Activated T-cell treated with anti-CD3 and anti-CD28 coated beads, Interleukin-2, amount 50 U/mL, for 24 hours (primary cell): ENCODE data around the gene LCP2.

Experiments used
- DNase-seq: peaks from one replicate; pipeline ENCODE4 v3.0.0-alpha.2; 2020
- H3K27ac Mint-ChIP-seq: 2 replicates; pipeline ENCODE4 v1.8.0; 2020; ENCODE audit warnings: mild to moderate bottlenecking, mixed read lengths
- H3K27me3 Mint-ChIP-seq: 2 replicates; pipeline ENCODE4 v1.8.0; 2020; ENCODE audit warnings: mixed read lengths
- H3K36me3 Mint-ChIP-seq: 2 replicates; pipeline ENCODE4 v1.8.0; 2020; ENCODE audit warnings: low read depth, mixed read lengths
- H3K4me1 Mint-ChIP-seq: 2 replicates; pipeline ENCODE4 v1.8.0; 2020; ENCODE audit warnings: low read depth, mixed read lengths
- H3K4me3 Mint-ChIP-seq: 2 replicates; pipeline ENCODE4 v1.8.0; 2020; ENCODE audit warnings: mild to moderate bottlenecking, moderate library complexity, mixed read lengths
- H3K9me3 Mint-ChIP-seq: 2 replicates; pipeline ENCODE4 v1.8.0; 2020; ENCODE audit warnings: mixed read lengths

LCP2 gene

DNA sequence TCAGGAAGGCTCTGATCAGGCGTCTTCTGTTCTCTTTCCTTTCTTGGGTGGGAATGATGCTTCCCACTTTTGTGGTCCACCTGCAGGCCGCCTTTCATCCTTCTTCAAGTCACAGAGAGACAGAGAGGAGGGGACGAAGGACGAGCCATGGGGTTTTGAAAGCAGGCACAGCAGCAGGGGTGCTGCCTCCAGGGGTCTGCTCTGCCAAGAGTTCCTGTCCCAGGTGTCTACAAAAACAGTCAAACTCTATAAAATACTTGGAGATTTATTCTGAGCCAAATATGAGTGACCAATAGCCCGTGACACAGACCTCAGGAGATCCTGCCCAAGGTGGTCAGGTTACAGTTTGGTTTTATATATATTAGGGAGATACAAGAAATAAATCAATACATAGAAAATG, 34.5 kb upstream of the LCP2 start:
- H3K9me3 Mint-ChIP-seq = no peaks in the 10 kb centered on the region
- no peaks in the 10 kb centered on the region for H3K27me3 Mint-ChIP-seq
- DNase-seq = no peak
- H3K4me3 Mint-ChIP-seq = no peak overlapping the region
- peaks cover 17% of the 10 kb centered on the region for H3K4me1 Mint-ChIP-seq
- H3K36me3 Mint-ChIP-seq = no peaks in the 10 kb centered on the region
- H3K27ac Mint-ChIP-seq = no peak overlapping the region

DNA sequence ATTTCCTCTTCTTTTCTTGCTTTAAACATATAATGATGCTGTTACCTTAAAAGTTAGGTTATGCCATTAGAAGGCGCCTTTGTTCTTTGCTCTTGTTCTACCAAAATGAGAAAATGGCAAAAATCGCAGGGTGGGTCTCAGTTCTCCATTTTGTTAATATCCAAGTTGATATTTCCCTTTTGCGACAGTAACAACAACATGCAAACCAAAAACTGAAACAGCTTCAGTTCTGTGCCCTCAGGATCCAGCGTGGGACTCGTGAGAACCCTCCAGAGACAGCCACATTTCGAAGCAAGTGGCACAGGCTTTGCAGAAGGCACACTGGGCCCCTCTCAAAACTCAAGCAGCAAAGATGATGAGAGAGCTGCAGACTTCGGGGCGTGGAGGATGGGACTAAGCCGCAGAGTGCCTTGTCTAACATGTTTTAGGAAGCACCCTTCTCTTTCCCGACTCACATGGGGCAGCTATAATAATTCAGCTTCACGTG, 33.0 kb upstream of the LCP2 start:
- H3K4me3 Mint-ChIP-seq = no peak overlapping the region
- no peaks in the 10 kb centered on the region for H3K36me3 Mint-ChIP-seq
- no peaks in the 10 kb centered on the region for H3K9me3 Mint-ChIP-seq
- DNase-seq = peak; percentile 65
- H3K27ac Mint-ChIP-seq = no peak overlapping the region
- H3K4me1 Mint-ChIP-seq = peaks cover 6% of the 10 kb centered on the region
- no peaks in the 10 kb centered on the region for H3K27me3 Mint-ChIP-seq

DNA sequence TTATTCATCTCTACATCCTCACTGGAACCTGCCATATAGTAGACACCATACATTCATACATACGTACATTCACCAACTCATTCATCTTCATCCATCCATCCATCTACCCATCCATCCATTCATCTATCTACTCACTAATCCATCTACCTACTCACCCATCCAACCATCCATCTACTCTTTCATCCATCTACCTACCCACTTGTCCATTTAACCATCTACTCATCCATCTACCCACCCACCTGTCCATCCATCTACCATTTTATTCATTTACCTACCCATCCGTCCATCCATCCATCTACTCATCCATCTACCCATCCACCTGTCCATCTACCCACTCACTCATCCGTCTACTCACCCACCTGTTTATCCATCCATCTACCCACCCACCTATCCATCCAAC, 31.9 kb upstream of the LCP2 start:
- H3K27me3 Mint-ChIP-seq = no peaks in the 10 kb centered on the region

DNA sequence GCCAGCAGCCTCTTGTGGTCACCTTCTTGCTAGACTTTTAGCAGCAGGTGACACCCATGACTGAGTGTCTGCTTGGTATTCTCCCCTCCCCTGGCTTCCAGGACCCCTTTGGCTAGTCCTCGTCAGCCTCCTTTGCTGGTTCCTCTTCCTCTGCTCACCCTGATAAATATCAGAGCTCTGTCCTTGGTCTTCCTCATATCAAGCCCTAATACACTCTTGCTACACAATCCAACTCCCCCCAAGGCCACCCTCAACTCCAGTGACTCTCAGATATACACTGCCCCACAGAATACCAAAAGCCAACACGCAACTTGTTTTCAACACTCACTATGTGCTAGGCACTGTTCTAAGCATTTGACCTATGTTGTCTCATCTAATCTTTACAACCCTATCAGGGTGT, 30.3 kb upstream of the LCP2 start:
- Mint-ChIP-seq H3K4me1 (peaks cover 5% of the 10 kb centered on the region), H3K4me3 (no peak overlapping the region), H3K27me3 (no peaks in the 10 kb centered on the region), H3K27ac (no peak overlapping the region), H3K36me3 (no peaks in the 10 kb centered on the region), H3K9me3 (no peaks in the 10 kb centered on the region)
- DNase-seq = no peak

More for the DNA sequence above, 31.9 kb upstream of the LCP2 start:
- H3K36me3 Mint-ChIP-seq = no peaks in the 10 kb centered on the region
- no peak overlapping the region for H3K27ac Mint-ChIP-seq
- no peak for DNase-seq
- no peak overlapping the region for H3K4me3 Mint-ChIP-seq
- peaks cover 5% of the 10 kb centered on the region for H3K4me1 Mint-ChIP-seq
- H3K9me3 Mint-ChIP-seq = no peaks in the 10 kb centered on the region

DNA sequence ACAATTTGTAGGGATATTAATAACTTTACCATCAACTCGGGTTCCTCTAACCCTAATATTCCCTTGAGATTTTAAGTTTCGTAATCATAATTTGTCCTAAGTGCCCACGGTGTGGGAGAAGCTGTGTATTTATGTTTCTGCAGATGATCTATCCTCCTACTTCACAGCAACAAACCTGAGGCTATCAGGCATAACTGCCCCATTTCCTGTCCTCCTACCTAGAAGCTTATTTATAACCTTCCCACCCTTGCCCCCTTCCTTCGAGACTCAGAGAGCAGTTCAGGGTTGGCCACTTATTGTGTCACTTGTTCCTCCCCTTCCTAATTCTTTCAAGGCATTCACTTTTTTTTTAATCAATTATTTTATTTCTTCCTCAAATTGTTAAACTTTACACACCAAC, 29.6 kb upstream of the LCP2 start:
- Mint-ChIP-seq H3K36me3 (no peaks in the 10 kb centered on the region), H3K4me3 (no peak overlapping the region), H3K27me3 (no peaks in the 10 kb centered on the region), H3K9me3 (no peaks in the 10 kb centered on the region), H3K27ac (no peak overlapping the region), H3K4me1 (peaks cover 5% of the 10 kb centered on the region)
- no peak for DNase-seq

DNA sequence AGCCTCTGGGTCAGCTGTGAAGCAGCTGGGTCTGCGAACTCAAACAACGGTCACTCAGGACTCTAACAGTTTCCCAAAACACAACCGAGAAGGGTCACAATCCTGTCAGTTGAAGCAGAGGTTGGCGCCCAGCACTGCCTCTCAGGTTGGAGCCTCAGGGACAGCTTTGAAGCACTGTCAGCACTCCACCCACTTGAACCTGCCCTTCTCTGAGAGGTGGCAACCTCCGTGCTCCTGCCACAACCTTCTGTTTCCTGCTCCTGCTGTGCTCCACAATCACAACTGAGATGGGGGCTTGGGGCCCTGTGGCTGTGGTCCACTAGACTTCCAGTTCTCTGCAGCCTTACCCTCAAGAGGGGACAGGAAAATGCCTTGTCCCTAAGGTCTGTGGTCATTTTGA, 21.7 kb upstream of the LCP2 start:
- DNase-seq = no peak
- Mint-ChIP-seq H3K27ac (no peak overlapping the region), H3K9me3 (no peaks in the 10 kb centered on the region), H3K27me3 (no peaks in the 10 kb centered on the region), H3K4me1 (peaks cover 44% of the 10 kb centered on the region), H3K4me3 (no peak overlapping the region), H3K36me3 (no peaks in the 10 kb centered on the region)

DNA sequence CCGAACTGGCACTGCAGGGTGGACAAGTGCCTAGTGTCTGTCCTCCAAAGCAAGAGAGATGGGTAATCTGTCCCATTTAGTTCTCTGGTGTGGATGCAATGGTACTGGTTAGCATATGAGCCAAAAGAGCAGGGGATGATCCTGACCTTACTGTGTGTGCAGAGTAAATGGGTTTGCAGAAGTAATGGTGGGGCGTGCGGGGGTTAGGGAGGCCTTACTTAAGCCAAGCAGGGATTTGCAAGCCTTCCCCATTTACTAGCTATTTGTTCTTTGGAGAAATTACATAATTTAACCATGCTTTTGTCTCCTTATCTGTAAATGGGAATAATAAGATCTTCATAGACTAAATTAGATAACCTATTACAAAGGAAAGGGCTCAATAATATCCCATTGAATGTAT, 19.9 kb upstream of the LCP2 start:
- DNase-seq = no peak
- no peaks in the 10 kb centered on the region for H3K27me3 Mint-ChIP-seq
- H3K27ac Mint-ChIP-seq = no peak overlapping the region
- H3K9me3 Mint-ChIP-seq = no peaks in the 10 kb centered on the region
- H3K36me3 Mint-ChIP-seq = no peaks in the 10 kb centered on the region
- H3K4me3 Mint-ChIP-seq = no peak overlapping the region
- peaks cover 59% of the 10 kb centered on the region for H3K4me1 Mint-ChIP-seq

DNA sequence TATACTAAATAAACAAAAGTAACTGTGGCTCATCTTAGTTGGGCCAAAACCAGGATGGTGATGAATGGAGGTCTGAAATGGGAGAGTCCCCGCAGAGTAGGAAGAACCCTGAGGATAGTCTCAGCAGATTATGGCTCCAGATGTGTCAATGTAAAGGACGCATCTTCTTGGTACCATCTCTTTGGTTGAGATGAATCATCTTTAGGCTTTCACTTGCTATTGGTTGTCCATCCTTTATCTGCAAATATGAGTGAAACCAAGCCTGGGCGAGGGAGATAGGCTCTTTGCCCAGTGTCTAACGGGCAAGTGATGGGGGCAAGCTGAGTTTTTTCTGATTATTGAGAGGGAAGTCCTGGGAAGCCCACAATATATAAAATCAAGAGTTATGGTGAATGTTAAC, 19.4 kb upstream of the LCP2 start:
- H3K36me3 Mint-ChIP-seq = no peaks in the 10 kb centered on the region
- no peaks in the 10 kb centered on the region for H3K9me3 Mint-ChIP-seq
- DNase-seq = no peak
- no peak overlapping the region for H3K4me3 Mint-ChIP-seq
- H3K4me1 Mint-ChIP-seq = peaks cover 65% of the 10 kb centered on the region
- no peak overlapping the region for H3K27ac Mint-ChIP-seq
- no peaks in the 10 kb centered on the region for H3K27me3 Mint-ChIP-seq

DNA sequence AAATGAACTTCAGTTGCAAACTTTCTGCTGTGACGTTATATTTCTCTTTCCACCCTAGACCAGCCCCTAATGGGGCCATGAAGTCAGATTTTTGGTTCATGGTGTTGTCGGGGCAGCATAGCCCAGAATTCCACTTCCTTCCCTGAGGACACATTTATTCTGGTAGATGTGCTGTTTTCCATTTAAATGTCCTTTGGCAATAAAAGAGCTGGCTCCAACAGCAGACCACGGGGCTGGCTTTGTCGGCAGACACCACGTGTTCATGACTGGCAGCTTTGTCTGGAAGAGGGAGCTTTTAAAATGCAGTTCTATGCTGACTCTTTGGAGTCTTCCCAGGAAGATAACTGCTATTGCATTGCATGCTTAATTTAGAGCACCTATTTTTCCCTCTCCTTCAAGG, 17.6 kb upstream of the LCP2 start:
- no peaks in the 10 kb centered on the region for H3K27me3 Mint-ChIP-seq
- H3K27ac Mint-ChIP-seq = no peak overlapping the region
- no peak for DNase-seq
- no peak overlapping the region for H3K4me3 Mint-ChIP-seq
- H3K4me1 Mint-ChIP-seq = peaks cover 78% of the 10 kb centered on the region
- H3K36me3 Mint-ChIP-seq = no peaks in the 10 kb centered on the region
- H3K9me3 Mint-ChIP-seq = no peaks in the 10 kb centered on the region

DNA sequence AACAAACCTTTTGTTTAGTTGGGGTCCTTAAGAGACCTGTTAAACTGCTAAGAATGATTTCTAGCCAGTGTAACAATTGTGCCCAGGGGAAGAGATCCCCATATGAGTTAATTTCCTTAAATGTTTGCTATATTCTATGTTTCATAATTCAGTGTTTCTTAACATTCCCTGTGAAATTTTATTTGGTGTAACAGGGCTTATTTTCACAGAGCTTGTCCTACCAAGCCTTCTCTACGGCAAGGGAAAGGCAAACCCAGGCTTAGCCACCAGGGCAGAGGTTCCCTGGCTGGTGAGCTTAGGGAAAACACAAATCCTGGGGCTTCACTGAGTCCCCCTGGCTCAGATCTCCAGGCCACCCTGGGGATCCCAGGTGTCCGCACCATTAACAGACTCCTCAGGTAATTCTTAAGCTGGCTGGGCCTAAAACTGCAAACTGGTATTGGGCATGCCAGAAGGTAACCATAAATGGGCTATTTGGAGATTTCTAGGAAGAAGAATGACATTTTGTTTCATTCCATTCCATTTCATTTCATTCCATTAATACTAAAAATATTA, 17.0 kb upstream of the LCP2 start:
- H3K4me3 Mint-ChIP-seq = no peak overlapping the region
- DNase-seq = no peak
- H3K27ac Mint-ChIP-seq = peak overlapping the region; percentile 94
- no peaks in the 10 kb centered on the region for H3K27me3 Mint-ChIP-seq
- H3K4me1 Mint-ChIP-seq = peaks cover 78% of the 10 kb centered on the region
- H3K9me3 Mint-ChIP-seq = no peaks in the 10 kb centered on the region
- no peaks in the 10 kb centered on the region for H3K36me3 Mint-ChIP-seq

DNA sequence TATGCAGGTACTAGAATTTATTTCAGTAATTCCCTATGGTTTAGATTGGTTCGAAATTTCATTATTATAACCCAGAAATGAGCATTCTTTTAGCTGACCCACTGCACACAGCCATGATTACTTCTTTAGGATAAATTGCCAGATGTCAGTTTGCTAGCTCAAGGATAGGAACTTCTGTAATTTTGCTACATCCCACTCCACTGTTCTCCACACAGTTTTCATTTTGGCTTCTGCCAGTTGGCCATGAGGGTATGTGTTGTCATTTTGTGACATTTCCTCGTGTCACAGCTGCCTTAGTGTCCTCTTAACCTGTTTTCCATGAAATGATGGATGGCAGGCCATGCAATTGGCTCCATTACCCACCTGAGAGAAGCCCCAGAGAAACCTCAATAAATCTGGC, 16.2 kb upstream of the LCP2 start:
- H3K4me1 Mint-ChIP-seq = peaks cover 77% of the 10 kb centered on the region
- no peak for DNase-seq
- H3K36me3 Mint-ChIP-seq = no peaks in the 10 kb centered on the region
- peak overlapping the region; percentile 94 for H3K27ac Mint-ChIP-seq
- peak overlapping the region; percentile 77 for H3K4me3 Mint-ChIP-seq
- H3K27me3 Mint-ChIP-seq = no peaks in the 10 kb centered on the region
- H3K9me3 Mint-ChIP-seq = no peaks in the 10 kb centered on the region

DNA sequence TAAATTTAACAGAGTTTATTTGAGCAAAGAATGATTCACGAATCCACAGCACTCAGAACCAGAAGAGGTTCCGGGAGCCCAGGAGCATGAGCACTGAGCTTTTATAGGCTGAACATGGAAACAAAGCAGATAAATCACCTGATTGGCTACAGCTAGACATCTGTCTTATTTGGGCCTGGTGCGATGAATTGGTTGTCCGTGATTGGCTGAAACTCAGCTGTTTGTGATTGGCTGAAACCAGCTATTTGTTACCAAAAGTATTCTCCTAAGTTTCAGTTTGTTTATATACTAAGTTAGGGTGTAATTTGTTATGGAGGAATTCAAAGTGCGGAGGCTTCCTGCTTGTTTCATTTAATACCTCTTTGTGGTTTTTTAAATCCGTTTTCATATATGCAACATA, 15.8 kb upstream of the LCP2 start:
- Mint-ChIP-seq H3K9me3 (no peaks in the 10 kb centered on the region), H3K4me1 (peaks cover 76% of the 10 kb centered on the region), H3K4me3 (peak overlapping the region; percentile 77), H3K36me3 (no peaks in the 10 kb centered on the region), H3K27ac (peak overlapping the region; percentile 94), H3K27me3 (no peaks in the 10 kb centered on the region)
- DNase-seq = no peak

DNA sequence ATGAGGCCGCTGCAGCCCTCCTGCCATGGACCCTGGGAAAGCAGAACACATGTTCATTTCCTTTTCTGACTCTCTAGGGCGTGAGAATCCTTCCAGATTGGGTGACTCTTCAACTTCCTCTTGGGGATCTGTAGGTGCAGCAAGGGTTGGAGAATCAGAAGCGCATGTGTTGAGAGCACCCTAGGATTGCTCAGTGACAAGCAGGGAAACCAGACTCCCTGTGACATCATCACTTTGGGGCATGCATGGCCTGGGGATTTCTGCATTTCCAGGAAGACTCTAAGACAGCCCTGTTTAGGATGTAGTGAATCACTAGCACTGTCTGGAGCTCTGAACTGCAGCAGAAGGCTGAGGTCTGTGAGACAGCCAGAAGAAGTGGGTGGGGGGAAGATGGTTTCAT, 15.1 kb upstream of the LCP2 start:
- peak; percentile 71 for DNase-seq
- H3K9me3 Mint-ChIP-seq = no peaks in the 10 kb centered on the region

DNA sequence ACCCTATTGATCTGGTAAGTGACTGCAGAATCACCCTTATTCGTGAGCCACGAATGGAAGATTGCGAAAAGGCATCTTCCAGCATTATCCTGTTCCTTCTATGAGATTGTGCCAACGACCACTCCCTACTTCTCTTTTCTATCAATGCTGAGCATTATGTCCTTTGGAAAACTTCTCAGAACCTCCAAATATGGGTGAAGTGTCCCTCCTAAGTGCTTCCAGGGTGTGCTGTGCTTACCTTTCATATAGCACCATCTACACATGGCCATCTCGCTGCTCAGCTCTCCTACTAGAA, 14.7 kb upstream of the LCP2 start:
- Mint-ChIP-seq H3K4me1 (peaks cover 71% of the 10 kb centered on the region), H3K9me3 (no peaks in the 10 kb centered on the region), H3K27ac (peak overlapping the region; percentile 94), H3K27me3 (no peaks in the 10 kb centered on the region), H3K4me3 (peak overlapping the region; percentile 77), H3K36me3 (no peaks in the 10 kb centered on the region)
- no peak for DNase-seq

More for the DNA sequence above, 15.1 kb upstream of the LCP2 start:
- H3K27me3 Mint-ChIP-seq = no peaks in the 10 kb centered on the region
- no peaks in the 10 kb centered on the region for H3K36me3 Mint-ChIP-seq
- peak overlapping the region; percentile 94 for H3K27ac Mint-ChIP-seq
- peak overlapping the region; percentile 77 for H3K4me3 Mint-ChIP-seq
- peaks cover 70% of the 10 kb centered on the region for H3K4me1 Mint-ChIP-seq

DNA sequence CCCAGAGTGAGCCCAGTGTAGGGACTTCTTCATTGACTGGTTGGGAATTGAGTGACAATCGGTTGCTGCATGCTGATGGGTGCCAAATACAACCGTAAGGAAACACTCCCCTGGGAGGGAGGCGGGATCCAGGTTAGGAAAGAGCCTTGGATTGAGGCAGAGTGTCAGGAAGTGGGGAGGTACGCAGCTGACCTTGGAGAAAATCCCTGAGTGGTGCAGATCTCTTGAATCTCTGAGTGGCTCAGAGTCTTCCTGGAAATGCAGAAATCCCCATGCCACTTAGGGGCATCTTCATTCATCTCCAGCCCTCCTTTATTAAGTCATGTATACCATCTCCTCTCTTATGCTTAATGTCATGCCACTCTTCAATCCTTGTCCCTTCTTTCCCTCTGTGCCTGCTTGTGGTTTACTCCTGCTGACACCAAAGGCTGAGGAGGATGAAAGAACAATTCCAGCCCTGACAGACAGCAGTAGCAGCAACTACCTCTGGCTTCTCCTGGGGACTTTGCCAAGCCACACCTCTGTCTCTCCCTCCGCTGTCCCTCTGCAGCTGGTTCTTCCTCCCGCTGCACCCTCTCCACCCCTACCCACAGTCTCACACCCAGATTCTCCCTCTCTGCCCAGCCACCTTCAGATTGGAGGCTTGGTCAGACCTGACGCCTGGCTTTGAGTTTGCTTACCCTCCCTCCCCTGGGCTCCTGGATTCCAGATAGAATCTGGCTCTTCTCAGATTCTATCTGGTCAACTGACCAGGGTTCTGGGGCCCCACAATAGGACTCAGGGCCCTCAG, 14.1 kb upstream of the LCP2 start:
- Mint-ChIP-seq H3K36me3 (no peaks in the 10 kb centered on the region), H3K4me3 (peak overlapping the region; percentile 77), H3K4me1 (peaks cover 72% of the 10 kb centered on the region), H3K27me3 (no peaks in the 10 kb centered on the region), H3K27ac (peak overlapping the region; percentile 94), H3K9me3 (no peaks in the 10 kb centered on the region)
- no peak for DNase-seq
